KMS-11 (cell line): ENCODE measurements around the gene VSTM2B.
"Not testable (repeated sequence)": the region's sequence is repeated elsewhere in the genome, so short reads cannot be mapped to it uniquely, and the experiment has no call there.

Experiments
- H2AFZ ChIP-seq: fragments of 200-600 bp; sonication (generic); 2 replicates; pipeline ENCODE4 v1.6.1; 2016; ENCODE audit warnings: antibody characterized with exemption, mixed run types, low read depth
- H3K27ac ChIP-seq: fragments of 200-600 bp; sonication (generic); 2 replicates; pipeline ENCODE4 v1.6.1; 2016; ENCODE audit warnings: mild to moderate bottlenecking, mixed run types
- H3K27me3 ChIP-seq: fragments of 200-600 bp; sonication (generic); 2 replicates; pipeline ENCODE4 v1.6.1; 2017; ENCODE audit warnings: mild to moderate bottlenecking, low read depth, mixed run types, moderate library complexity; ENCODE audit not compliant: insufficient read depth
- H3K36me3 ChIP-seq: fragments of 200-600 bp; sonication (generic); 2 replicates; pipeline ENCODE4 v1.6.1; 2017; ENCODE audit warnings: mild to moderate bottlenecking, mixed run types; ENCODE audit not compliant: insufficient read depth
- H3K4me1 ChIP-seq: fragments of 200-600 bp; sonication (generic); 2 replicates; pipeline ENCODE4 v1.6.1; 2016; ENCODE audit warnings: mild to moderate bottlenecking, low read depth, mixed run types; ENCODE audit not compliant: poor library complexity, severe bottlenecking
- H3K4me2 ChIP-seq: fragments of 200-600 bp; sonication (generic); 2 replicates; pipeline ENCODE4 v1.7.0; 2016; ENCODE audit warnings: mild to moderate bottlenecking, mixed run types
- H3K4me3 ChIP-seq: fragments of 200-600 bp; sonication (generic); IDR thresholded peaks from 2 replicates; pipeline ENCODE4 v1.6.1; 2017; ENCODE audit warnings: low read depth, low read length, mixed read lengths; ENCODE audit not compliant: insufficient read depth
- H3K79me2 ChIP-seq: fragments of 200-600 bp; sonication (generic); 2 replicates; pipeline ENCODE4 v1.6.1; 2016; ENCODE audit warnings: low read depth, mixed run types; ENCODE audit not compliant: insufficient read depth
- H3K9ac ChIP-seq: fragments of 200-600 bp; sonication (generic); 2 replicates; pipeline ENCODE4 v1.6.1; 2016; ENCODE audit warnings: mild to moderate bottlenecking, mixed run types
- H4K20me1 ChIP-seq: fragments of 200-600 bp; sonication (generic); 2 replicates; pipeline ENCODE4 v1.6.1; 2016; ENCODE audit warnings: mild to moderate bottlenecking, mixed run types; ENCODE audit not compliant: insufficient read depth
- CTCF ChIP-seq: fragments of 200-600 bp; sonication (generic); conservative IDR thresholded peaks from 2 replicates; pipeline ENCODE4 v1.6.1; 2017; ENCODE audit warnings: low read depth, mild to moderate bottlenecking, antibody characterized with exemption, low read length, moderate library complexity, mixed read lengths

Gene VSTM2B

GRCh38 chr19:29554149-29554548, 28.4 kb downstream of the VSTM2B start:
- Histone ChIP-seq H3K27ac (no peak overlapping the region), H3K4me1 (no peaks in the 10 kb centered on the region), H3K36me3 (no peaks in the 10 kb centered on the region), H3K79me2 (no peaks in the 10 kb centered on the region), H3K9ac (no peak overlapping the region), H4K20me1 (no peaks in the 10 kb centered on the region), H3K4me2 (no peak overlapping the region), H3K27me3 (no peaks in the 10 kb centered on the region), H2AFZ (no peak overlapping the region), H3K4me3 (no peak overlapping the region)
- TF ChIP-seq CTCF, result no peak

- H3K36me3 ChIP-seq, H4K20me1 ChIP-seq: not testable (repeated sequence)
Observed at GRCh38 chr19:29559110-29559509, 33.3 kb downstream of the VSTM2B start.

GRCh38 chr19:29559743-29560142, 33.9 kb downstream of the VSTM2B start:
- no peak overlapping the region for H3K9ac ChIP-seq

More at GRCh38 chr19:29559110-29559509, 33.3 kb downstream of the VSTM2B start:
- H2AFZ ChIP-seq, H3K79me2 ChIP-seq, H3K27ac ChIP-seq, H3K4me3 ChIP-seq, H3K27me3 ChIP-seq, H3K9ac ChIP-seq, H3K4me1 ChIP-seq, H3K4me2 ChIP-seq: not testable (repeated sequence)

GRCh38 chr19:29560313-29561075, 34.7 kb downstream of the VSTM2B start:
- Histone ChIP-seq H3K4me1 (no peaks in the 10 kb centered on the region), H3K27me3 (peaks cover 5% of the 10 kb centered on the region; the same call in 1 of the 2 replicates), H3K9ac (no peak overlapping the region), H3K79me2 (no peaks in the 10 kb centered on the region), H3K4me3 (no peak overlapping the region), H3K27ac (no peak overlapping the region), H3K36me3 (no peaks in the 10 kb centered on the region), H3K4me2 (no peak overlapping the region), H4K20me1 (no peaks in the 10 kb centered on the region), H2AFZ (no peak overlapping the region)
- TF ChIP-seq CTCF, result no peak

More at GRCh38 chr19:29559743-29560142, 33.9 kb downstream of the VSTM2B start:
- H3K4me3 ChIP-seq, result no peak overlapping the region
- no peak for TF ChIP-seq CTCF
- no peaks in the 10 kb centered on the region for H3K79me2 ChIP-seq
- H4K20me1 ChIP-seq, result no peaks in the 10 kb centered on the region
- H3K36me3 ChIP-seq, result no peaks in the 10 kb centered on the region
- peaks cover under 1% of the 10 kb centered on the region; the same call in 1 of the 2 replicates for H3K27me3 ChIP-seq
- no peak overlapping the region for H3K27ac ChIP-seq
- H3K4me2 ChIP-seq, result no peak overlapping the region
- no peak overlapping the region for H2AFZ ChIP-seq
- H3K4me1 ChIP-seq, result no peaks in the 10 kb centered on the region

- no peak overlapping the region for H3K9ac ChIP-seq
- H3K36me3 ChIP-seq, result no peaks in the 10 kb centered on the region
- no peaks in the 10 kb centered on the region for H3K79me2 ChIP-seq
- peaks cover 5% of the 10 kb centered on the region; the same call in 1 of the 2 replicates for H3K27me3 ChIP-seq
- no peaks in the 10 kb centered on the region for H3K4me1 ChIP-seq
- no peak for TF ChIP-seq CTCF
- no peak overlapping the region for H3K4me2 ChIP-seq
- no peak overlapping the region for H3K27ac ChIP-seq
- no peak overlapping the region for H3K4me3 ChIP-seq
- H4K20me1 ChIP-seq, result no peaks in the 10 kb centered on the region
- H2AFZ ChIP-seq, result no peak overlapping the region
Observed at GRCh38 chr19:29561601-29562000, 35.8 kb downstream of the VSTM2B start.
